Fibroblast of lung (primary cell): Measurements from ENCODE around the gene RBM22. TPM values are rescaled to one million over a fixed set of nuclear protein-coding genes. Genes with fewer than 3 reads are reported as not detected.

Source experiments
- DNase-seq, 2 donors: peaks; one replicate each; pipeline versions ENCODE4 v3.0.0 to v3.0.0-alpha.2; 2010; ENCODE audit warnings: low read depth in 2 of 2
- H2AFZ ChIP-seq: 2 replicates; pipeline ENCODE4 v1.5.1; 2012; ENCODE audit warnings: low read length, control low read depth, inconsistent platforms
- H3K27ac ChIP-seq: 2 replicates; pipeline ENCODE4 v1.5.1; 2011; ENCODE audit warnings: low read length, control low read depth; ENCODE audit not compliant: insufficient read depth
- H3K27me3 ChIP-seq: 2 replicates; pipeline ENCODE4 v1.5.1; 2011; ENCODE audit warnings: mild to moderate bottlenecking, low read length; ENCODE audit not compliant: control insufficient read depth, insufficient read depth
- H3K36me3 ChIP-seq: 2 replicates; pipeline ENCODE4 v1.5.1; 2011; ENCODE audit warnings: low read length; ENCODE audit not compliant: control insufficient read depth, insufficient read depth
- H3K4me1 ChIP-seq: 2 replicates; pipeline ENCODE4 v1.5.1; 2011; ENCODE audit warnings: low read length; ENCODE audit not compliant: control insufficient read depth, insufficient read depth; ENCODE audit errors: extremely low read depth
- H3K4me2 ChIP-seq: 2 replicates; pipeline ENCODE4 v1.5.1; 2011; ENCODE audit warnings: low read length, control low read depth; ENCODE audit not compliant: insufficient read depth; ENCODE audit errors: extremely low read depth
- H3K4me3 ChIP-seq, 4 experiments: fragments of 200-600 bp in 1 of 4; sonication (generic) in 1 of 4; replicated peaks in 1 of 4; 2 replicates each; pipeline ENCODE4 v1.5.1; 2011 to 2016; ENCODE audit warnings: low read length in 4 of 4, low read depth in 3 of 4, mild to moderate bottlenecking in 3 of 4, control low read depth in 2 of 4, inconsistent platforms in 1 of 4, mixed read lengths in 1 of 4; ENCODE audit not compliant: insufficient read depth in 1 of 4; ENCODE audit errors: control extremely low read depth in 1 of 4
- H3K79me2 ChIP-seq: 2 replicates; pipeline ENCODE4 v1.5.1; 2012; ENCODE audit warnings: mild to moderate bottlenecking, low read length, inconsistent platforms; ENCODE audit not compliant: control insufficient read depth, insufficient read depth
- H3K9ac ChIP-seq: 2 replicates; pipeline ENCODE4 v1.5.1; 2011; ENCODE audit warnings: mild to moderate bottlenecking, low read length, control low read depth; ENCODE audit not compliant: insufficient read depth
- H3K9me3 ChIP-seq: 2 replicates; pipeline ENCODE4 v1.5.1; 2012; ENCODE audit warnings: low read depth, low read length; ENCODE audit not compliant: control insufficient read depth, insufficient read depth
- H4K20me1 ChIP-seq: 2 replicates; pipeline ENCODE4 v1.5.1; 2011; ENCODE audit warnings: low read length; ENCODE audit not compliant: control insufficient read depth, insufficient read depth; ENCODE audit errors: extremely low read depth
- EZH2 ChIP-seq: IDR thresholded peaks from 2 replicates; pipeline ENCODE4 v1.5.1; 2012; ENCODE audit warnings: low read length, control low read depth, mild to moderate bottlenecking; ENCODE audit errors: missing control alignments
- polyA plus RNA-seq, 2 donors: library from polyadenylated mRNA; depleted of rRNA in 1 of 2; stranded (reverse) in 1 of 2; unstranded in 1 of 2; fragments of >200 nt; gene quantifications; 2 replicates each; pipeline ENCODE4 v1.2.1, GENCODE V29; 2011 to 2012; ENCODE audit warnings: missing spikeins in 1 of 2
- total RNA-seq: library from RNA; depleted of rRNA; stranded (reverse); fragments of >200 nt; gene quantifications from 2 replicates; pipeline ENCODE4 v1.2.1, GENCODE V29; 2014
- TF ChIP-seq, protein P1 (sequence below), 2 donors: IDR thresholded peaks in 1 of 2; conservative IDR thresholded peaks in 1 of 2; 1 replicate in 1 of 2; 2 replicates in 1 of 2; pipeline ENCODE4 v1.5.1; 2011 to 2012; ENCODE audit warnings: low read length in 2 of 2, control low read depth in 1 of 2, inconsistent platforms in 1 of 2, low read depth in 1 of 2, mild to moderate bottlenecking in 1 of 2

RBM22 gene
- total and polyA plus RNA-seq, 2 donors (not counting 1 experiment from before 2014, with no cell fraction given), result 15.4 to 36.7 TPM

DNA sequence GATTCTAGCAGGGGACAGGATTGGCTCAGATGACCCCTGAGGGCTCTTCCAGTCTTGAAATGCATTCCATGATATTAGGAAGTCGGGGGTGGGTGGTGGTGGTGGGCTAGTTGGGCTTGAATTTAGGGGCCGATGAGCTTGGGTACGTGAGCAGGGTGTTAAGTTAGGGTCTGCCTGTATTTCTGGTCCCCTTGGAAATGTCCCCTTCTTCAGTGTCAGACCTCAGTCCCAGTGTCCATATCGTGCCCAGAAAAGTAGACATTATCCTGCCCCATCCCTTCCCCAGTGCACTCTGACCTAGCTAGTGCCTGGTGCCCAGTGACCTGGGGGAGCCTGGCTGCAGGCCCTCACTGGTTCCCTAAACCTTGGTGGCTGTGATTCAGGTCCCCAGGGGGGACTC lies 42.7 kb downstream of the RBM22 start:
- H2AFZ ChIP-seq, result no peak overlapping the region
- no peak overlapping the region for H3K4me2 ChIP-seq
- H3K36me3 ChIP-seq, result no peaks in the 10 kb centered on the region
- DNase-seq, result no peak
- H3K4me3 ChIP-seq, result no peak overlapping the region
- no peak overlapping the region for H3K9ac ChIP-seq
- H4K20me1 ChIP-seq, result no peaks in the 10 kb centered on the region
- H3K27ac ChIP-seq, result no peak overlapping the region
- H3K4me1 ChIP-seq, result peaks cover 17% of the 10 kb centered on the region
- peaks cover 15% of the 10 kb centered on the region for H3K27me3 ChIP-seq
- no peaks in the 10 kb centered on the region for H3K79me2 ChIP-seq
- no peak for TF ChIP-seq EZH2
- TF ChIP-seq, protein P1, sequence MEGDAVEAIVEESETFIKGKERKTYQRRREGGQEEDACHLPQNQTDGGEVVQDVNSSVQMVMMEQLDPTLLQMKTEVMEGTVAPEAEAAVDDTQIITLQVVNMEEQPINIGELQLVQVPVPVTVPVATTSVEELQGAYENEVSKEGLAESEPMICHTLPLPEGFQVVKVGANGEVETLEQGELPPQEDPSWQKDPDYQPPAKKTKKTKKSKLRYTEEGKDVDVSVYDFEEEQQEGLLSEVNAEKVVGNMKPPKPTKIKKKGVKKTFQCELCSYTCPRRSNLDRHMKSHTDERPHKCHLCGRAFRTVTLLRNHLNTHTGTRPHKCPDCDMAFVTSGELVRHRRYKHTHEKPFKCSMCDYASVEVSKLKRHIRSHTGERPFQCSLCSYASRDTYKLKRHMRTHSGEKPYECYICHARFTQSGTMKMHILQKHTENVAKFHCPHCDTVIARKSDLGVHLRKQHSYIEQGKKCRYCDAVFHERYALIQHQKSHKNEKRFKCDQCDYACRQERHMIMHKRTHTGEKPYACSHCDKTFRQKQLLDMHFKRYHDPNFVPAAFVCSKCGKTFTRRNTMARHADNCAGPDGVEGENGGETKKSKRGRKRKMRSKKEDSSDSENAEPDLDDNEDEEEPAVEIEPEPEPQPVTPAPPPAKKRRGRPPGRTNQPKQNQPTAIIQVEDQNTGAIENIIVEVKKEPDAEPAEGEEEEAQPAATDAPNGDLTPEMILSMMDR (conservative IDR thresholded peaks at IDR 0.05 in 1 of 2, IDR thresholded peaks at IDR 0.05 in 1 of 2; ENCODE audit: low read depth in 1 of 2, low read length in 2 of 2), result no peak
- no peaks in the 10 kb centered on the region for H3K9me3 ChIP-seq

DNA sequence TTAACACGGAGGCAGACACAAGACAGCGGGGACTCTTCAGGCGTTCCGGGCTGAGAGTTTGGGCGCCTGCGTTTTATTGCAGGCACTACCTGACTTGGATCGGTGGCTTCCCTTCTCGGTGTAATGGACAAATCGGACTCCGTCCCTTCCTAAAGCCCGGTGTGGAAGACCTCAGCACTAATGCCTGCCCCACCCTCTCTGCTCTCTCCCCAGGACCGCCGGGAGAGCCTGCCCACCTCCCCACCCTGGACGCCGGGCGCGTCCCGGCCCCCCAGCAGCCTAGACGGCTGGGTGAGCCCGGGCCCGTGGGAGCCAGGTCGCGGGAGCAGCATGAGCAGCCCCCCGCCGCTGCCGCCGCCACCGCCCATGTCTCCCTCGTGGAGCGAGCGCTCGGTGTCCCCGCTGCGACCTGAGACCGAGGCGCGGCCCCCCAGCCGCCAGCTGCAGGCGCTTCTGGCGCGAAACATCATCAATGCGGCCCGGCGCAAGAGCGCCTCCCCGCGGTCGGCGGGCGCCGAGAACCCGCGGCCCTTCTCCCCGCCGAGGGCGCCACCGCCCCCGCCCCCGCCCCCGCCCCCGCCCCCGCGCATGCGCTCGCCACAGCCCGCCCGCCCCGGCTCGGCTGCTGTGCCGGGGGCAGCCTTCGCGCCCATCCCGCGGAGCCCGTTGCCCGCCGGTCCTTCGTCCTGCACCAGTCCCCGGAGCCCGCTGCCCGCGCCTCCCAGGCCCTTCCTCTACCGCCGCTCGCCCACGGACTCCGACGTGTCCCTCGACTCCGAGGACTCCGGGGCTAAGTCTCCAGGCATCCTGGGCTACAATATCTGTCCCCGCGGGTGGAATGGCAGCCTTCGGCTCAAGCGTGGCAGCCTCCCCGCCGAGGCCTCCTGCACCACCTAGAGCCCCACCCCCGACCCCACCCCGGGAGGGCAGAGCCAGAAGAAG lies 44.4 kb downstream of the RBM22 start:
- H2AFZ ChIP-seq, result peak overlapping the region; percentile 33
- DNase-seq, result peak in 1 of 2 donors; percentile 52
- H3K27ac ChIP-seq, result no peak overlapping the region

GRCh38 chr5:150655221-150655620 lies 45.6 kb downstream of the RBM22 start:
- H3K27me3 ChIP-seq, result no peaks in the 10 kb centered on the region
- H2AFZ ChIP-seq, result no peak overlapping the region
- TF ChIP-seq, protein P1 (conservative IDR thresholded peaks at IDR 0.05 in 1 of 2, IDR thresholded peaks at IDR 0.05 in 1 of 2; ENCODE audit: low read depth in 1 of 2, low read length in 2 of 2), result no peak
- TF ChIP-seq EZH2, result no peak
- H3K27ac ChIP-seq, result no peak overlapping the region
- H3K4me1 ChIP-seq, result peaks cover 20% of the 10 kb centered on the region
- no peaks in the 10 kb centered on the region for H3K79me2 ChIP-seq
- H3K4me3 ChIP-seq, result no peak overlapping the region
- H3K4me2 ChIP-seq, result no peak overlapping the region
- no peak for DNase-seq
- no peak overlapping the region for H3K9ac ChIP-seq
- H3K9me3 ChIP-seq, result no peaks in the 10 kb centered on the region
- peaks cover 3% of the 10 kb centered on the region for H3K36me3 ChIP-seq
- no peaks in the 10 kb centered on the region for H4K20me1 ChIP-seq

More for the DNA sequence above, 44.4 kb downstream of the RBM22 start:
- Histone ChIP-seq H3K27me3 (peaks cover 6% of the 10 kb centered on the region), H3K9ac (peak overlapping the region; percentile 27), H3K79me2 (no peaks in the 10 kb centered on the region), H3K4me2 (peak overlapping the region; percentile 87), H3K9me3 (no peaks in the 10 kb centered on the region), H4K20me1 (no peaks in the 10 kb centered on the region), H3K4me1 (peaks cover 20% of the 10 kb centered on the region), H3K4me3 (peak overlapping the region; percentile 28 to 58 (median 43)), H3K36me3 (peaks cover 3% of the 10 kb centered on the region)
- TF ChIP-seq, protein P1 (conservative IDR thresholded peaks at IDR 0.05 in 1 of 2, IDR thresholded peaks at IDR 0.05 in 1 of 2; ENCODE audit: low read depth in 1 of 2, low read length in 2 of 2), result peak; percentile 32 to 50
- TF ChIP-seq EZH2, result no peak
